Thoracic aorta (tissue), 2 donors: Measurements from ENCODE around the gene M1AP. TPM values are rescaled to one million over a fixed set of nuclear protein-coding genes. Genes with fewer than 3 reads are reported as not detected.

Source experiments
- ATAC-seq: fragments of 150-250 bp; one replicate; pipeline ENCODE4 v1.8.0; 2017; ENCODE audit warnings: low read depth; ENCODE audit not compliant: insufficient number of reproducible peaks, low FRiP score
- DNase-seq: peaks from one replicate; pipeline ENCODE4 v3.0.0-alpha.2; 2020; ENCODE audit warnings: low spot score
- H3K27ac ChIP-seq, 2 donors: fragments of 200-600 bp; sonication (generic); 1 replicate in 1 of 2; 2 replicates in 1 of 2; pipeline ENCODE4 v1.5.1; 2016; ENCODE audit warnings: mild to moderate bottlenecking in 2 of 2, moderate library complexity in 2 of 2
- H3K27me3 ChIP-seq: fragments of 200-600 bp; sonication (generic); replicated peaks from 2 replicates; pipeline ENCODE4 v1.6.0; 2016; ENCODE audit warnings: mild to moderate bottlenecking; ENCODE audit not compliant: insufficient read depth
- H3K36me3 ChIP-seq: fragments of 200-600 bp; sonication (generic); one replicate; pipeline ENCODE4 v1.5.1; 2016
- H3K4me1 ChIP-seq, 2 donors: fragments of 200-600 bp; sonication (generic); 1 replicate in 1 of 2; 2 replicates in 1 of 2; pipeline versions ENCODE4 v1.5.1 to v1.6.0; 2016; ENCODE audit warnings: low read depth in 2 of 2, mild to moderate bottlenecking in 1 of 2; ENCODE audit not compliant: control insufficient read depth in 1 of 2
- H3K4me3 ChIP-seq: fragments of 200-600 bp; sonication (generic); 2 replicates; pipeline ENCODE4 v1.5.1; 2016; ENCODE audit warnings: mild to moderate bottlenecking
- H3K9me3 ChIP-seq: fragments of 200-600 bp; sonication (generic); 2 replicates; pipeline ENCODE4 v1.5.1; 2016
- total RNA-seq, 2 donors: library from RNA; depleted of rRNA; stranded (reverse); fragments of >200 nt; gene quantifications; one replicate each; pipeline versions ENCODE4 v1.1.0 to v1.2.3, GENCODE V29; 2016
- TF ChIP-seq, protein P1 (sequence below): fragments of 200-600 bp; sonication (generic); IDR thresholded peaks from one replicate; pipeline ENCODE4 v1.5.1; 2019; ENCODE audit warnings: antibody characterized with exemption

Gene M1AP
- total RNA-seq, 2 donors from 2014 or later: 4.5 TPM; not detected in 1

DNA sequence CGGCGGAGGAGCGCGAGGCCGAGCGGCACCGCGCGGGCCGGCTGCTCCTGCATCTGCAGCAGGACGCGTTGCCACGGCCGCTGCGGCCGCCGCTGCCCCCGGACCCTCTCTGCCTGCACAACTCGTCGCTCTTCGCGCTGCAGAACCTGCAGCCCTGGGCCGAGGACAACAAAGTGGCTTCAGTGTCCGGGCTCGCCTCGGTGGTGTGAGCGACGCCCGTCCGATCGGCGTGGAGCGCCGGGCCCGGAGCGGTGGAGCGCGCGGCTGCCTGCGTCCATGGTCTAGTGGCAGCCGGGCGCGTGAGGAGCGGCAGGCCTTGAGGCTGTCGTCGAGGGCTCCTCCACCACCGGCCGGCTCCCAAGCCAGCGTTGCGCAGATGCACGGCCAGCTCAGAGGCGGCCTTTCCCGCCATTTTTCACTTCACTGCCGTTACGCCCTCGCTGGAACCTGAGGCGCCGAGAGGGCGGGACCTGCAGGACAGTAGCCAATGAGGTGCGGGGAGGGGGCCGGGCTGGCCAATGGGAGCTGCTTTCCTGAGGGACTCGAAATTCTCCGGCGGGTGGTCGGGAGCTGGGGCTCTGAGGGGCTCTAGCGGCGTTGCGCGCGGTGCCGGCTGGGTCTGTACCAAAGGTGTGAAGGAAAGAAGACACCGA is 132.0 kb downstream of the M1AP start:
- no peak for ATAC-seq
- peaks cover 8 to 29% of the 10 kb centered on the region in 2 donors for H3K4me1 ChIP-seq
- TF ChIP-seq, protein P1, sequence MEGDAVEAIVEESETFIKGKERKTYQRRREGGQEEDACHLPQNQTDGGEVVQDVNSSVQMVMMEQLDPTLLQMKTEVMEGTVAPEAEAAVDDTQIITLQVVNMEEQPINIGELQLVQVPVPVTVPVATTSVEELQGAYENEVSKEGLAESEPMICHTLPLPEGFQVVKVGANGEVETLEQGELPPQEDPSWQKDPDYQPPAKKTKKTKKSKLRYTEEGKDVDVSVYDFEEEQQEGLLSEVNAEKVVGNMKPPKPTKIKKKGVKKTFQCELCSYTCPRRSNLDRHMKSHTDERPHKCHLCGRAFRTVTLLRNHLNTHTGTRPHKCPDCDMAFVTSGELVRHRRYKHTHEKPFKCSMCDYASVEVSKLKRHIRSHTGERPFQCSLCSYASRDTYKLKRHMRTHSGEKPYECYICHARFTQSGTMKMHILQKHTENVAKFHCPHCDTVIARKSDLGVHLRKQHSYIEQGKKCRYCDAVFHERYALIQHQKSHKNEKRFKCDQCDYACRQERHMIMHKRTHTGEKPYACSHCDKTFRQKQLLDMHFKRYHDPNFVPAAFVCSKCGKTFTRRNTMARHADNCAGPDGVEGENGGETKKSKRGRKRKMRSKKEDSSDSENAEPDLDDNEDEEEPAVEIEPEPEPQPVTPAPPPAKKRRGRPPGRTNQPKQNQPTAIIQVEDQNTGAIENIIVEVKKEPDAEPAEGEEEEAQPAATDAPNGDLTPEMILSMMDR: no peak
- no peaks in the 10 kb centered on the region for H3K36me3 ChIP-seq
- no peak for DNase-seq
- peaks cover 64% of the 10 kb centered on the region for H3K27me3 ChIP-seq
- H3K27ac ChIP-seq: no peak overlapping the region
- no peaks in the 10 kb centered on the region for H3K9me3 ChIP-seq
- H3K4me3 ChIP-seq: peak overlapping the region; percentile 51

- Histone ChIP-seq H3K4me3 (peak overlapping the region; percentile 51), H3K36me3 (no peaks in the 10 kb centered on the region), H3K4me1 (peaks cover 8 to 29% of the 10 kb centered on the region in 2 donors), H3K27ac (no peak overlapping the region), H3K9me3 (no peaks in the 10 kb centered on the region), H3K27me3 (peaks cover 64% of the 10 kb centered on the region)
- no peak for ATAC-seq
- no peak for DNase-seq
- TF ChIP-seq, protein P1: no peak
Observed at GRCh38 chr2:74515271-74515980, 132.7 kb downstream of the M1AP start.

DNA sequence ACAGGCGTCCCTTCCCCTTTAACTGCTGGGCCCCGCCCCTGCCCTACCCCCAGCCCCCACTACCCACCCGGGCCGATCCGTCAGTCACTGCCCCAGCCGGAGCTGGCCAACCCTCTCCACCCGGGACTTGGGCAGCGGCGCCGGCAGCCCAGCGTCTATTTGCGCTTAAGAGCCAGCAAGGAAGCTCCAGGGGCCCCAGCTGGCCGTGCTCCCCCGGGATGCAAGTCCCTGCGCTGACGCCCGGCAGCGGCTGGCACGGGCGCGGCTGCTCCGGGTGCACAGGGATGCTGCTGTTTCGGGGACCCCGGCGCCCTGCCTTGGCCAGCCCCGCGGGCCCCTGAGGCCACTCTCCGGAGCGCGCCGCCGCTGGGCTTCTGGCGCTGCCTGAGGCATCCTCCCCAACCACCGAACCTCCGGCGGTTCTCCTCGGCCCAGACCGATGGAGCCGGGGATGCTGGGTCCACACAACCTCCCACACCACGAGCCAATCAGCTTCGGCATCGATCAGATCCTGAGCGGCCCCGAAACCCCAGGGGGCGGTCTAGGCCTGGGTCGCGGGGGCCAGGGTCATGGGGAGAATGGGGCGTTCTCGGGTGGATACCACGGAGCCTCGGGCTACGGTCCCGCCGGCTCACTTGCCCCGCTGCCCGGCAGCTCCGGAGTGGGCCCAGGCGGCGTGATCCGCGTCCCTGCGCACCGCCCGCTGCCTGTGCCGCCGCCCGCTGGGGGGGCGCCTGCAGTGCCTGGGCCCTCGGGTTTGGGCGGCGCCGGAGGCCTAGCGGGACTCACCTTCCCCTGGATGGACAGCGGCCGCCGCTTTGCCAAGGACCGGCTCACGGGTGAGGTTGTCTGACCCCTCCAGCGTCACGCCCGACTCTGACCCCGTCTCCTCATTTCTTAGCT is 133.5 kb downstream of the M1AP start, which contains the start of gene TLX2:
TLX2 (plus strand) TSS at position 83 of the 903 bp plus-strand sequence; CDS start at position 440, 357 bp downstream.
- DNase-seq (no peak), ATAC-seq (no peak)
- peaks cover 8 to 29% of the 10 kb centered on the region in 2 donors for H3K4me1 ChIP-seq
- no peaks in the 10 kb centered on the region for H3K9me3 ChIP-seq
- TF ChIP-seq, protein P1: no peak
- H3K27me3 ChIP-seq: peaks cover 64% of the 10 kb centered on the region
- no peaks in the 10 kb centered on the region for H3K36me3 ChIP-seq
- peak within 1 kb of the TSS; percentile 50 for H3K4me3 ChIP-seq
- no peak within 1 kb of the TSS for H3K27ac ChIP-seq

GRCh38 chr2:74513605-74514367 is 134.3 kb downstream of the M1AP start:
- DNase-seq: no peak

More at GRCh38 chr2:74513605-74514367, 134.3 kb downstream of the M1AP start:
- TF ChIP-seq, protein P1: no peak
- H3K36me3 ChIP-seq: no peaks in the 10 kb centered on the region
- H3K27ac ChIP-seq: no peak overlapping the region
- peaks cover 59% of the 10 kb centered on the region for H3K27me3 ChIP-seq
- no peaks in the 10 kb centered on the region for H3K9me3 ChIP-seq
- peak overlapping the region; percentile 50 for H3K4me3 ChIP-seq
- ATAC-seq: no peak
- peaks cover 8 to 29% of the 10 kb centered on the region in 2 donors for H3K4me1 ChIP-seq
